B cell (primary cell): Measurements from ENCODE around the gene LRRC8E. TPM values are rescaled to one million over a fixed set of nuclear protein-coding genes. Genes with fewer than 3 reads are reported as not detected.

Experiments used
- ATAC-seq: fragments of 200-7000 bp; cut with Tn5 transposase; one replicate; pipeline ENCODE4 v1.10.0; 2021; ENCODE audit warnings: low read depth, mild to moderate bottlenecking, moderate number of reproducible peaks, moderate library complexity
- CTCF ChIA-PET: fragments of 350-600 bp; sonication (Branson Sonifier 250); formaldehyde crosslinking; loops from one replicate; lab custom pipeline; 2021; ENCODE audit warnings: antibody characterized with exemption, inconsistent platforms; lab: Charles Lee
- POLR2A ChIA-PET: fragments of 350-600 bp; sonication (Branson Sonifier 250); formaldehyde crosslinking; loops from one replicate; lab custom pipeline; 2021; ENCODE audit warnings: antibody characterized with exemption; lab: Charles Lee
- DNase-seq: peaks from one replicate; pipeline ENCODE4 v3.0.0; 2013
- H2AFZ ChIP-seq: 2 replicates; pipeline ENCODE4 v1.6.1; 2012; ENCODE audit warnings: mild to moderate bottlenecking, low read depth, low read length; ENCODE audit not compliant: insufficient read depth, poor library complexity, severe bottlenecking
- H3K27ac ChIP-seq, 2 donors: 1 replicate in 1 of 2; 2 replicates in 1 of 2; pipeline ENCODE4 v1.5.1; 2012 to 2013; ENCODE audit warnings: low read length in 2 of 2, mild to moderate bottlenecking in 2 of 2, moderate library complexity in 1 of 2
- H3K27me3 ChIP-seq, 4 experiments: fragments of 200-600 bp in 1 of 4; sonication (generic) in 1 of 4; replicated peaks in 1 of 4; 1 replicate in 2 of 4; 2 replicates in 2 of 4; pipeline versions ENCODE4 v1.6.1 to v1.7.0; 2013 to 2016; ENCODE audit warnings: low read length in 3 of 4, mild to moderate bottlenecking in 2 of 4, mixed read lengths in 1 of 4, moderate library complexity in 1 of 4; ENCODE audit not compliant: insufficient read depth in 4 of 4, control insufficient read depth in 3 of 4; ENCODE audit errors: control extremely low read depth in 1 of 4
- H3K36me3 ChIP-seq, 2 experiments: replicated peaks in 1 of 2; 1 replicate in 1 of 2; 2 replicates in 1 of 2; pipeline versions ENCODE4 v1.6.1 to v1.7.1; 2013; ENCODE audit warnings: low read length in 1 of 2; ENCODE audit not compliant: insufficient read depth in 2 of 2, control insufficient read depth in 1 of 2; ENCODE audit errors: control extremely low read depth in 1 of 2, extremely low read depth in 1 of 2
- H3K4me1 ChIP-seq, 2 donors: fragments of 200-600 bp in 1 of 2; sonication (generic) in 1 of 2; 1 replicate in 1 of 2; 2 replicates in 1 of 2; pipeline versions ENCODE4 v1.5.1 to v1.6.1; 2013 to 2017; ENCODE audit warnings: low read length in 2 of 2; ENCODE audit not compliant: control insufficient read depth in 2 of 2, insufficient read depth in 2 of 2
- H3K4me2 ChIP-seq: replicated peaks from 2 replicates; pipeline ENCODE3; 2012; ENCODE audit warnings: mild to moderate bottlenecking, low read depth, low read length; ENCODE audit not compliant: poor library complexity, severe bottlenecking
- H3K4me3 ChIP-seq, 5 experiments: fragments of 200-600 bp in 1 of 5; sonication (generic) in 1 of 5; 1 replicate in 3 of 5; 2 replicates in 2 of 5; pipeline versions ENCODE4 v1.5.1 to v1.7.0; 2011 to 2016; ENCODE audit warnings: low read length in 4 of 5, mild to moderate bottlenecking in 4 of 5, low read depth in 2 of 5, control low read depth in 1 of 5, moderate library complexity in 1 of 5; ENCODE audit not compliant: insufficient read depth in 1 of 5; ENCODE audit errors: control extremely low read depth in 1 of 5, extremely low read depth in 1 of 5
- H3K79me2 ChIP-seq: fragments of 200-600 bp; sonication (generic); one replicate; pipeline ENCODE4 v1.6.0; 2016; ENCODE audit warnings: low read length; ENCODE audit not compliant: control insufficient read depth, insufficient read depth
- H3K9ac ChIP-seq: fragments of 200-600 bp; sonication (generic); 2 replicates; pipeline ENCODE4 v1.6.1; 2017; ENCODE audit warnings: mild to moderate bottlenecking, low read length, moderate library complexity
- H3K9me3 ChIP-seq, 3 donors: one replicate each; pipeline versions ENCODE4 v1.6.1 to v1.7.1; 2013; ENCODE audit warnings: low read length in 2 of 3; ENCODE audit not compliant: control insufficient read depth in 2 of 3, insufficient read depth in 1 of 3; ENCODE audit errors: control extremely low read depth in 1 of 3
- H4K20me1 ChIP-seq: 2 replicates; pipeline ENCODE4 v1.6.0; 2012; ENCODE audit warnings: mild to moderate bottlenecking, low read length; ENCODE audit not compliant: insufficient read depth, control insufficient read depth, poor library complexity, severe bottlenecking
- H3K27ac Mint-ChIP-seq: one replicate; pipeline ENCODE4 v1.8.0; 2021; ENCODE audit warnings: mixed read lengths
- H3K27me3 Mint-ChIP-seq: one replicate; pipeline ENCODE4 v1.8.0; 2021; ENCODE audit warnings: mixed read lengths
- H3K4me1 Mint-ChIP-seq: one replicate; pipeline ENCODE4 v1.8.0; 2021; ENCODE audit warnings: mixed read lengths
- H3K4me3 Mint-ChIP-seq: one replicate; pipeline ENCODE4 v1.8.0; 2021; ENCODE audit warnings: mixed read lengths
- H3K9me3 Mint-ChIP-seq: one replicate; pipeline ENCODE4 v1.8.0; 2022; ENCODE audit warnings: mixed read lengths; ENCODE audit not compliant: insufficient read depth
- EZH2 ChIP-seq: IDR thresholded peaks from 2 replicates; pipeline ENCODE4 v1.6.1; 2012; ENCODE audit warnings: borderline replicate concordance, low read depth, mild to moderate bottlenecking, moderate library complexity, low read length; ENCODE audit not compliant: insufficient read depth, poor library complexity, severe bottlenecking
- WGBS: methylation state at CpG from one replicate; pipeline ENCODE4 v1.1.5; 2013; ENCODE audit warnings: missing lambda C conversion rate; ENCODE audit not compliant: insufficient coverage; 5-methylcytosine and 5-hydroxymethylcytosine counted together
- intact Hi-C: fragments of 100-400 bp; cut with micrococcal nuclease; formaldehyde crosslinking; loops from one replicate; pipeline ENCODE4 v1.10.0; 2022
- polyA plus RNA-seq: library from polyadenylated mRNA; depleted of rRNA; stranded (reverse); fragments of >200 nt; gene quantifications from 2 replicates; pipeline ENCODE4 v1.2.3, GENCODE V29; 2012
- total RNA-seq, 2 donors: library from RNA; stranded (reverse); fragments of 120-200 nt in 1 of 2; gene quantifications; 1 replicate in 1 of 2; 2 replicates in 1 of 2; pipeline versions ENCODE4 v1.2.3 to v1.2.4, GENCODE V29; 2013 to 2022
- TF ChIP-seq, protein P1 (sequence below): fragments of 200-600 bp; IDR thresholded peaks from one replicate; pipeline ENCODE4 v1.8.0; 2022; ENCODE audit warnings: antibody characterized with exemption, mild to moderate bottlenecking

The LRRC8E gene
- total and polyA plus RNA-seq, 2 donors (not counting 1 experiment from before 2014, with no cell fraction given) = not detected

DNA sequence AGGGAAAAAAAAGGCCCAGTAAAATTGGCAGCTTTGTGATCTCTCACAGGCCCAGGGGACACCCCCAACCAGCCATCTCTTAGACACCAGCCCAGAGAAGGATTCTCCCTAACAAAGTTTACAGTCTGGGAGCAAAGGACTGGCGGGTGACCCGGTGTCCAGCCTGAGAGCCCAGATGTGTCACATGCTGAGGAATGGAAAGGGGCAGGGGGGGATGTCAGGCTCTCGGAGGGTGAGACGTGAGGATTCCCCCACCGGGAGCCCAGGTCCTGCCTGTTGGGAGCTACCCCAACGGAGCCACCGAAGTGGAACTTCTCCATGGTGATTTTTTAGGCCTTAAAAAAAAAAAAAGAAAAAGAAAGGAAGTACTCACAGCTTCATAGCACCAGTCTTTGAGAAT is 42.5 kb downstream of the LRRC8E start:
- intact Hi-C loops = no loop called here
- 100% methylated on average over 2 of the region's 7 CpGs for WGBS

More for the DNA sequence above, 42.5 kb downstream of the LRRC8E start:
- Mint-ChIP-seq H3K4me3 (no peak overlapping the region), H3K27me3 (no peaks in the 10 kb centered on the region), H3K27ac (no peak overlapping the region), H3K9me3 (no peaks in the 10 kb centered on the region), H3K4me1 (peaks cover 7% of the 10 kb centered on the region)
- TF ChIP-seq, protein P1, sequence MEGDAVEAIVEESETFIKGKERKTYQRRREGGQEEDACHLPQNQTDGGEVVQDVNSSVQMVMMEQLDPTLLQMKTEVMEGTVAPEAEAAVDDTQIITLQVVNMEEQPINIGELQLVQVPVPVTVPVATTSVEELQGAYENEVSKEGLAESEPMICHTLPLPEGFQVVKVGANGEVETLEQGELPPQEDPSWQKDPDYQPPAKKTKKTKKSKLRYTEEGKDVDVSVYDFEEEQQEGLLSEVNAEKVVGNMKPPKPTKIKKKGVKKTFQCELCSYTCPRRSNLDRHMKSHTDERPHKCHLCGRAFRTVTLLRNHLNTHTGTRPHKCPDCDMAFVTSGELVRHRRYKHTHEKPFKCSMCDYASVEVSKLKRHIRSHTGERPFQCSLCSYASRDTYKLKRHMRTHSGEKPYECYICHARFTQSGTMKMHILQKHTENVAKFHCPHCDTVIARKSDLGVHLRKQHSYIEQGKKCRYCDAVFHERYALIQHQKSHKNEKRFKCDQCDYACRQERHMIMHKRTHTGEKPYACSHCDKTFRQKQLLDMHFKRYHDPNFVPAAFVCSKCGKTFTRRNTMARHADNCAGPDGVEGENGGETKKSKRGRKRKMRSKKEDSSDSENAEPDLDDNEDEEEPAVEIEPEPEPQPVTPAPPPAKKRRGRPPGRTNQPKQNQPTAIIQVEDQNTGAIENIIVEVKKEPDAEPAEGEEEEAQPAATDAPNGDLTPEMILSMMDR = no peak
- TF ChIP-seq EZH2 = no peak
- Histone ChIP-seq H3K36me3 (peaks cover 2 to 45% of the 10 kb centered on the region in 2 experiments), H3K4me1 (peaks cover 4 to 6% of the 10 kb centered on the region in 2 donors), H3K9ac (no peak overlapping the region), H3K4me2 (no peak overlapping the region), H3K27ac (no peak overlapping the region), H3K9me3 (no peaks in the 10 kb centered on the region), H3K79me2 (peaks cover 2% of the 10 kb centered on the region), H2AFZ (no peak overlapping the region), H3K27me3 (no peaks in the 10 kb centered on the region), H3K4me3 (no peak overlapping the region), H4K20me1 (peaks cover 20% of the 10 kb centered on the region)
- DNase-seq (no peak), ATAC-seq (no peak)
- ChIA-PET CTCF (interaction anchor here (0.6 to 2.9 kb wide), 3 partner anchors 13 to 709 kb away, joined by 3 to 18 read pairs (median 3); partner anchors contain the start of gene TIMM44), POLR2A (interaction anchor here (0.7 kb wide), 1 partner anchor 19 kb away, joined by 11 read pairs; no protein-coding TSS in a partner anchor)
